ENCODE data around the gene FMN1.

- no peak for TF ChIP-seq CTCF (IDR thresholded peaks at IDR 0.05)
- no peak for TF ChIP-seq POLR2AphosphoS5 (IDR thresholded peaks at IDR 0.05; ENCODE audit: low read depth, low read length)
Observed at GRCh38 chr15:32933236-32933635, 261.3 kb downstream of the FMN1 start.
